NCI-H1105 treated with DMSO at 0.1 percent for 48 hours (cell line): ENCODE data around the gene NLK.

ENCODE experiments used
- DNase-seq: peaks from one replicate; lab custom pipeline; 2025; lab: John Stamatoyannopoulos, UW

NLK gene

GRCh38 chr17:28040406-28040805 lies 2.1 kb upstream of the NLK start:
- DNase-seq = no peak

GRCh38 chr17:28041068-28041843 lies 1.2 kb upstream of the NLK start:
- DNase-seq = peak; percentile 99

- no peak for DNase-seq
These were observed 427 bp upstream of the NLK start for GRCh38 chr17:28041844-28042656.

- DNase-seq = no peak
These were observed 329 bp downstream of the NLK start for GRCh38 chr17:28042721-28043291.

GRCh38 chr17:28043296-28043695 lies 819 bp downstream of the NLK start:
- DNase-seq = no peak

GRCh38 chr17:28043741-28044140 lies 1.3 kb downstream of the NLK start:
- DNase-seq = no peak

- DNase-seq = no peak
These were observed 2.8 kb downstream of the NLK start for GRCh38 chr17:28045304-28045703.

- no peak for DNase-seq
These were observed 3.8 kb downstream of the NLK start for GRCh38 chr17:28046034-28046825.

- no peak for DNase-seq
These were observed 5.3 kb downstream of the NLK start for GRCh38 chr17:28047806-28048205.

GRCh38 chr17:28049071-28049470 lies 6.6 kb downstream of the NLK start:
- DNase-seq = no peak

GRCh38 chr17:28053044-28053670 lies 10.7 kb downstream of the NLK start:
- no peak for DNase-seq

GRCh38 chr17:28053725-28054124 lies 11.2 kb downstream of the NLK start:
- DNase-seq = no peak

- DNase-seq = no peak
These were observed 13.2 kb downstream of the NLK start for GRCh38 chr17:28055546-28056275.

GRCh38 chr17:28056276-28056620 lies 13.8 kb downstream of the NLK start:
- no peak for DNase-seq

- DNase-seq = no peak
These were observed 15.3 kb downstream of the NLK start for GRCh38 chr17:28057731-28058246.

GRCh38 chr17:28059675-28060074 lies 17.2 kb downstream of the NLK start:
- DNase-seq = no peak

GRCh38 chr17:28065706-28066105 lies 23.2 kb downstream of the NLK start:
- DNase-seq = no peak

GRCh38 chr17:28069061-28069460 lies 26.6 kb downstream of the NLK start:
- no peak for DNase-seq

- DNase-seq = no peak
These were observed 28.7 kb downstream of the NLK start for GRCh38 chr17:28071179-28071578.

- no peak for DNase-seq
These were observed 29.6 kb downstream of the NLK start for GRCh38 chr17:28071891-28072606.
